MCF 10A (cell line): ENCODE measurements around the gene L3MBTL1. TPM values are rescaled to one million over a fixed set of nuclear protein-coding genes. Genes with fewer than 3 reads are reported as not detected.

ENCODE experiments used
- BruUV-seq: library from RNA; stranded (reverse); fragments of 400-500 nt; replicated peaks from 2 replicates; lab custom pipeline; 2021; lab: Mats Ljungman, UMichigan
- CTCF ChIA-PET: fragments of 300-600 bp; sonication (Branson Sonifier 250); formaldehyde crosslinking; extraction: SDS; loops from one replicate; lab custom pipeline; 2021; ENCODE audit warnings: antibody characterized with exemption, inconsistent platforms; lab: Yijun Ruan, JAX
- POLR2A ChIA-PET: fragments of 300-600, 350-650 bp; sonication (Branson Sonifier 250); formaldehyde crosslinking; extraction: SDS; loops from one replicate; lab custom pipeline; 2020; ENCODE audit warnings: antibody characterized with exemption, inconsistent platforms; lab: Yijun Ruan, JAX
- DNase-seq: peaks from one replicate; pipeline ENCODE4 v3.0.0-alpha.2; 2018; ENCODE audit not compliant: unreplicated experiment
- H3K27ac Mint-ChIP-seq: one replicate; pipeline ENCODE4 v1.8.0; 2022; ENCODE audit warnings: mild to moderate bottlenecking, low read depth, mixed read lengths; ENCODE audit not compliant: unreplicated experiment
- H3K27me3 Mint-ChIP-seq: one replicate; pipeline ENCODE4 v1.8.0; 2022; ENCODE audit warnings: mixed read lengths; ENCODE audit not compliant: insufficient read depth, unreplicated experiment
- H3K36me3 Mint-ChIP-seq: one replicate; pipeline ENCODE4 v1.8.0; 2022; ENCODE audit warnings: mild to moderate bottlenecking, moderate library complexity, mixed read lengths; ENCODE audit not compliant: insufficient read depth, unreplicated experiment
- H3K4me1 Mint-ChIP-seq: one replicate; pipeline ENCODE4 v1.8.0; 2022; ENCODE audit warnings: mixed read lengths; ENCODE audit not compliant: insufficient read depth, unreplicated experiment
- H3K4me3 Mint-ChIP-seq: one replicate; pipeline ENCODE4 v1.8.0; 2022; ENCODE audit warnings: mild to moderate bottlenecking, moderate library complexity, mixed read lengths; ENCODE audit not compliant: unreplicated experiment
- H3K9me3 Mint-ChIP-seq: one replicate; pipeline ENCODE4 v1.8.0; 2022; ENCODE audit warnings: mixed read lengths; ENCODE audit not compliant: unreplicated experiment
- CTCF ChIP-seq: fragments of 200-600 bp; IDR thresholded peaks from one replicate; pipeline ENCODE4 v1.8.0; 2022; ENCODE audit warnings: antibody characterized with exemption, mild to moderate bottlenecking; ENCODE audit not compliant: unreplicated experiment
- intact Hi-C: fragments of 100-400 bp; cut with micrococcal nuclease; formaldehyde crosslinking; loops from 2 replicates; pipeline ENCODE4 v1.14.1; 2022
- total RNA-seq: library from RNA; stranded (reverse); gene quantifications from 2 replicates; pipeline ENCODE4 v1.2.3, GENCODE V29; 2022

The L3MBTL1 gene
- total RNA-seq, 1 experiment from 2014 or later = 10.5 TPM

GRCh38 chr20:43535370-43536004 is 28.0 kb downstream of the L3MBTL1 start:
- intact Hi-C loops = no loop called here
- no peak for TF ChIP-seq CTCF
- DNase-seq = no peak
- ChIA-PET POLR2A (interaction anchor here (0.6 to 1.6 kb wide), 2 partner anchors 78 to 132 kb away, joined by 3 to 5 read pairs; partner anchors contain the start of gene SRSF6), CTCF (interaction anchor here (1.0 to 6.1 kb wide), 8 partner anchors 11 to 563 kb away, joined by 3 to 76 read pairs (median 8); partner anchors contain the start of gene IFT52)
- H3K36me3 Mint-ChIP-seq = no peaks in the 10 kb centered on the region
- BruUV-seq = no TSS peak
- peaks cover 5% of the 10 kb centered on the region for H3K4me1 Mint-ChIP-seq
- H3K27me3 Mint-ChIP-seq = no peaks in the 10 kb centered on the region
- H3K4me3 Mint-ChIP-seq = no peak overlapping the region
- no peaks in the 10 kb centered on the region for H3K9me3 Mint-ChIP-seq
- no peak overlapping the region for H3K27ac Mint-ChIP-seq

- peak overlapping the region; percentile 23 for H3K27ac Mint-ChIP-seq
- ChIA-PET CTCF (interaction anchor here (0.5 to 6.1 kb wide), 24 partner anchors 8 to 563 kb away, joined by 3 to 81 read pairs (median 8); partner anchors contain the start of genes IFT52 and SRSF6), POLR2A (interaction anchor here (1.1 to 1.6 kb wide), 2 partner anchors 79 to 192 kb away, joined by 3 to 5 read pairs; partner anchors contain the start of gene SRSF6)
- BruUV-seq = no TSS peak
- no peak for TF ChIP-seq CTCF
- peaks cover 5% of the 10 kb centered on the region for H3K4me1 Mint-ChIP-seq
- no peak for DNase-seq
- H3K36me3 Mint-ChIP-seq = no peaks in the 10 kb centered on the region
- no peaks in the 10 kb centered on the region for H3K27me3 Mint-ChIP-seq
- no peaks in the 10 kb centered on the region for H3K9me3 Mint-ChIP-seq
- intact Hi-C loops = no loop called here
- H3K4me3 Mint-ChIP-seq = no peak overlapping the region
Observed at GRCh38 chr20:43536041-43536816, 28.7 kb downstream of the L3MBTL1 start.

- Mint-ChIP-seq H3K36me3 (no peaks in the 10 kb centered on the region), H3K27me3 (no peaks in the 10 kb centered on the region), H3K4me3 (no peak overlapping the region), H3K9me3 (no peaks in the 10 kb centered on the region), H3K4me1 (peaks cover 5% of the 10 kb centered on the region), H3K27ac (peak overlapping the region; percentile 23)
- TF ChIP-seq CTCF = no peak
- CTCF ChIA-PET = interaction anchor here (0.5 to 6.1 kb wide), 26 partner anchors 9 to 562 kb away, joined by 3 to 81 read pairs (median 12); partner anchors contain the start of genes IFT52 and SRSF6
- BruUV-seq = no TSS peak
- intact Hi-C loops = no loop called here
- POLR2A ChIA-PET = interaction anchor here (1.1 kb wide), 1 partner anchor 192 kb away, joined by 3 read pairs; no protein-coding TSS in a partner anchor
- DNase-seq = peak; percentile 25
Observed at GRCh38 chr20:43536817-43537440, 29.4 kb downstream of the L3MBTL1 start.
